IPS-20b (cell line): Measurements from ENCODE around the gene PFKFB3.
"Not testable (repeated sequence)": the region's sequence is repeated elsewhere in the genome, so short reads cannot be mapped to it uniquely, and the experiment has no call there.

Experiments
- H3K27ac ChIP-seq: one replicate; pipeline ENCODE4 v1.5.1; 2013; ENCODE audit warnings: low read length
- H3K27me3 ChIP-seq: 2 replicates; pipeline ENCODE4 v1.6.1; 2013; ENCODE audit warnings: mild to moderate bottlenecking, low read length, inconsistent platforms; ENCODE audit not compliant: insufficient read depth
- H3K36me3 ChIP-seq: 2 replicates; pipeline ENCODE4 v1.6.1; 2013; ENCODE audit warnings: low read depth, mild to moderate bottlenecking, inconsistent platforms, low read length, moderate library complexity; ENCODE audit not compliant: insufficient read depth
- H3K4me1 ChIP-seq: 2 replicates; pipeline ENCODE4 v1.6.1; 2013; ENCODE audit warnings: mild to moderate bottlenecking, control low read depth, inconsistent platforms, low read length, moderate library complexity; ENCODE audit not compliant: insufficient read depth
- H3K4me3 ChIP-seq: 2 replicates; pipeline ENCODE4 v1.5.1; 2013; ENCODE audit warnings: mild to moderate bottlenecking, low read length, inconsistent platforms
- H3K9ac ChIP-seq: 2 replicates; pipeline ENCODE4 v1.6.1; 2013; ENCODE audit warnings: low read depth, mild to moderate bottlenecking, inconsistent platforms, low read length, moderate library complexity
- H3K9me3 ChIP-seq: 2 replicates; pipeline ENCODE4 v1.6.1; 2013; ENCODE audit warnings: mild to moderate bottlenecking, low read depth, low read length, inconsistent platforms; ENCODE audit not compliant: insufficient read depth

Gene PFKFB3

GRCh38 chr10:6204341-6205191, 1.8 kb downstream of the PFKFB3 start:
- Histone ChIP-seq H3K9me3 (no peaks in the 10 kb centered on the region), H3K9ac (peak overlapping the region; percentile 72; the same call in 1 of the 2 replicates), H3K36me3 (no peaks in the 10 kb centered on the region), H3K4me1 (no peaks in the 10 kb centered on the region; the same call in 1 of the 2 replicates), H3K4me3 (peak overlapping the region; percentile 95), H3K27me3 (peaks cover 46% of the 10 kb centered on the region), H3K27ac (no peak overlapping the region)

DNA sequence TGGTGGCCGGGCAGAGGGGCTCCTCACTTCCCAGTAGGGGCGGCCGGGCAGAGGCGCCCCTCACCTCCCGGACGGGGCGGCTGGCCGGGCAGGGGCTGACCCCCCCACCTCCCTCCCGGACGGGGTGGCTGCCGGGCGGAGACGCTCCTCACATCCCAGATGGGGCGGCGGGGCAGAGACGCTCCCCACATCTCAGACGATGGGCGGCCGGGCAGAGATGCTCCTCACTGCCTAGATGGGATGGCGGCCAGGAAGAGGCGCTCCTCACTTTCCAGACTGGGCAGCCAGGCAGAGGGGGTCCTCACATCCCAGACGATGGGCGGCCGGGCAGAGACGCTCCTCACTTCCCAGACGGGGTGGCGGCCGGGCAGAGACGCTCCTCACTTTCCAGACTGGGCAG, 3.8 kb downstream of the PFKFB3 start:
- not testable (repeated sequence) for H3K27ac ChIP-seq, H3K9me3 ChIP-seq, H3K4me1 ChIP-seq

DNA sequence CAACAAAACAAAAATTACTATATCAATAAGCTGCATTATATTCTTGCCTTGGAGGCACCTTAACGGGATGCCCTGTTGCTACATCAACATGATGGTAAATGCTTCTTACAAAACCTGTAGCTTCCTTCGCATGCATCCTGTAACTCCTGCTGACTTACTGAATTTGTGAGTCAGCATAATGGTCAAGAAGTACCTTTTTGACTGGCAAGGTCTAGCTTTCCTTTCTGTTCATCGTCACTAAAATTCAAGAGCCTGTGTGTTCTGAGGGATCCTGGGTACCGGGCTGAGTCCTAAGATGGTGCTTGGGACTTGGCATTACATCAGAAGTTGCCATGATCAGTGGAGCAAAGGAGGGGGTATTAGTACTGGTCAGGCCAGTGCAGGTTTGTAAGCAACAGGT, 4.9 kb downstream of the PFKFB3 start:
- Histone ChIP-seq H3K9me3 (no peaks in the 10 kb centered on the region), H3K9ac (no peak overlapping the region), H3K4me3 (no peak overlapping the region), H3K36me3 (no peaks in the 10 kb centered on the region), H3K27ac (no peak overlapping the region), H3K27me3 (peaks cover 15% of the 10 kb centered on the region), H3K4me1 (peaks cover 9% of the 10 kb centered on the region; the same call in 1 of the 2 replicates)

More for the DNA sequence above, 3.8 kb downstream of the PFKFB3 start:
- H3K4me3 ChIP-seq, H3K9ac ChIP-seq, H3K36me3 ChIP-seq: not testable (repeated sequence)
- H3K27me3 ChIP-seq = peaks cover 26% of the 10 kb centered on the region

DNA sequence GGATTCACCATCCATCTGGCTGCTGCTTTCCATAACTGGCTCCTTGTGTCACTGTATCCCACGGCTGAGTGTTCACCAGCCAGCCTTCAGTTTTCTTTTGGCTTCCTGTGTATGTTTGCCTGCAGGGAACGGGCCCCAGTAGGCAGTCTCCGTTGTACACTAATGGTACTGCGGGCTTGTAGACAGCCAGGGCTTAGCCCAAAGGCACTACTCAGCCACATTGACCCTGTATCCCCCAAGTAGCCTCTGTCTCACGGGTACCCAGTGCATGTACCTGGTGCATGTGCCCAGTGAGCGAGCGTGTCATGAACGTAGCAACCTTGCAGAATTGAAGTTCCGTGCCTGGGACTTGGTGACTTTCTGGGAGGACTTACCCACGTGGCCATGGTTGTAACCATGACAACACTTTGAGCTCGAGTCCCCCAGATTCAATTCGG, 6.1 kb downstream of the PFKFB3 start:
- H3K36me3 ChIP-seq = peaks cover 9% of the 10 kb centered on the region
- no peaks in the 10 kb centered on the region for H3K9me3 ChIP-seq
- H3K27me3 ChIP-seq = peaks cover 12% of the 10 kb centered on the region
- H3K4me3 ChIP-seq = no peak overlapping the region
- H3K4me1 ChIP-seq = peaks cover 9% of the 10 kb centered on the region; the same call in 1 of the 2 replicates
- H3K9ac ChIP-seq = no peak overlapping the region
- no peak overlapping the region for H3K27ac ChIP-seq

GRCh38 chr10:6211341-6211670, 8.6 kb downstream of the PFKFB3 start:
- Histone ChIP-seq H3K4me3 (no peak overlapping the region), H3K27me3 (no peaks in the 10 kb centered on the region), H3K36me3 (peaks cover 33% of the 10 kb centered on the region), H3K9me3 (no peaks in the 10 kb centered on the region), H3K9ac (no peak overlapping the region; the same call in 1 of the 2 replicates), H3K4me1 (peaks cover 9% of the 10 kb centered on the region; the same call in 1 of the 2 replicates), H3K27ac (no peak overlapping the region)

DNA sequence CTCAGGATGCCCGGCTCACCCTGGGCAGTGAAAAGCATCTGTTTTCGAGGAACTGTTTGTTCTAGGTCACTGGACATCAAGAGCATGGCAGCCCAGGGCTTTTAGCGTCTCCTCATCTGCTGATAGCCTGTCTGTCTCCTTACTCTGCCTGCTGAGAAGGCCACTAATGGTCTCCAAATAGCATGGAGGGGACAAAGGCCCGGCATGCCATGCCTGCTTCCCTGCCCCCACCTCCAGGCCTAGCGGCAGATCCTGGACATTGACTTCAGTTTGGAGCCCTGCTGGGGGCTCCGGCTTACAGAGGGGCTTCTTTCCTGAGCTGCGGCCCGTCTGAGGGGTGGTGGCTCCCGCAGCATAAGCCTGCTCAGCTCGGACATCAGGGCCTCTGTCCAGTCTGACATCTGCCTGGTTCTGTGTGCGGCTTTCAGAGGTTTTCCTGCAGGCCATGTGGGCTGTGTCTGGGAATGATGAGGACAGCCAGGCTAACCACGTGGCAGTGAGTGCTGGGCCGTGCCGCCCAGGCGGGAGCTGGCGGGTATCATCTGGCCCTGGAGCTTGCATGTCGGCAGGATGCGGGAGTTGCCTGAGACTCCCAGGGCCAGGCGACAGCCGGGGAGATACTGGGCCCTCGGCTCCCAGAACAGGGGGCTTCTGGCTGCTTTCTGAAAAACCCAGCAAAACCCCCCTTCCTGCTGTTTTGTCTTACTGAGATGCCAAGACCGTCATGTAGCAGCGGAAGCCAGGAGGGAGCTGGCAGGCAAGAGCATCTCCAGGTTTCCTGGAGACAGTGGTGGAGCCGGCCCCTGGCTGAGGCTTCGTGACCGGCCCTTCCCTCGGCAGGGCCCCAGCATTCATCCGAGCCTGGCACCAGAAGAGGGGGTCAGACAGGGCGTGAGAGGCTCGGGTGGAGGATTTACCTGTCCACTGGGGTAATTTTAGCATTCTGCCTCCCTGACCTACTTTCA, 9.2 kb downstream of the PFKFB3 start:
- peaks cover 40% of the 10 kb centered on the region for H3K36me3 ChIP-seq
- no peak overlapping the region for H3K4me3 ChIP-seq
- peak overlapping the region; percentile 15; the same call in 1 of the 2 replicates for H3K9ac ChIP-seq
- H3K27me3 ChIP-seq = no peaks in the 10 kb centered on the region
- no peak overlapping the region for H3K27ac ChIP-seq
- peaks cover 9% of the 10 kb centered on the region; the same call in 1 of the 2 replicates for H3K4me1 ChIP-seq
- no peaks in the 10 kb centered on the region for H3K9me3 ChIP-seq

DNA sequence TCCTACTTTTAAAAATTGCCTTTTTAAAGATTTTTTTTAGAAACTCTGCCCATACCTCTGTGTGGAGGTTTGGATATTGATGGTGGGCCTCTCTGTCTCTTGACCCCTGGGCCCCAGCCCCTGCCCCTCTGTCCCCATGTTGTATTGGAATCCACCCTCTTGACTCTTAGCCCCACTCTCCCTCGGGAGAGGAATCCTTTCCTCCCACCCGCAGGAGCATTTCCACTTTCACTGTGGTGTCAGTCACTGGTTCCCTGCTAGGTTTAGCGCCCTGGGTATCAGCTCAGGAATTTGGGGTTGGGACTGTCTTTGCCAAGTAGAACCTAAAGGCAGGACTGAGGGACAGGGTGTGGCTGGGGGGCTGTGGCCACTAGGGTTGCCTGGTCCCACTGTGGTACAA, 10.1 kb downstream of the PFKFB3 start:
- Histone ChIP-seq H3K4me3 (no peak overlapping the region), H3K9me3 (no peaks in the 10 kb centered on the region), H3K9ac (no peak overlapping the region), H3K4me1 (peaks cover 9% of the 10 kb centered on the region; the same call in 1 of the 2 replicates), H3K36me3 (peaks cover 48% of the 10 kb centered on the region), H3K27me3 (no peaks in the 10 kb centered on the region), H3K27ac (no peak overlapping the region)

DNA sequence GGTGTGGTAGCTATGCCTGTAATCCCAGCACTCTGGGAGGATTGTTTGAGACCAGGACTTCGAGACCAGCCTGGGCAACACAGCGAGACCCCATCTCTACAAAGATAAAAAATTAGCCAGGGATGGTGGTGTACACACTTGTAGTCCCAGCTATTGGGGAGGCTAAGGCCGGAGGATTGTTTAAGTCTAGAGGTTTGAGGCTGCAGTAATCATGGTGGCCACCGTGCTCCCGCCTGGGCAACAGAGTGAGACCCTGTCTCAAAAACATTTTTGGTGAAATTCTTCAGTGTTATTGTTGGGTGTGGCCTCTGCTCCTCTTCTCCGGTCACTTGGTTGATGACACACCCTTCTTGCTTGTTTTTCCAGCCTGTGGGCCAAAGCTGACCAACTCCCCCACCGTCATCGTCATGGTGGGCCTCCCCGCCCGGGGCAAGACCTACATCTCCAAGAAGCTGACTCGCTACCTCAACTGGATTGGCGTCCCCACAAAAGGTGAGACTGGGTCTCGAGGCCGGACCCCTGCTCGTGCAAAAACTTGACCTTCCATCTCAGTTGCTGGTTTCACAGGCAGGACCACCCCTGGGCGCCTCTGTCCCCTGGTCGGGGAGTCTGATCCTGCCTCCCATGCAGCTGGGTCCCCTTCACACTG, 10.6 kb downstream of the PFKFB3 start:
- Histone ChIP-seq H3K27me3 (no peaks in the 10 kb centered on the region), H3K9ac (no peak overlapping the region), H3K9me3 (no peaks in the 10 kb centered on the region), H3K4me1 (peaks cover 9% of the 10 kb centered on the region; the same call in 1 of the 2 replicates), H3K36me3 (peaks cover 52% of the 10 kb centered on the region), H3K27ac (no peak overlapping the region), H3K4me3 (no peak overlapping the region)

GRCh38 chr10:6213908-6214307, 11.2 kb downstream of the PFKFB3 start:
- H3K36me3 ChIP-seq = peaks cover 56% of the 10 kb centered on the region
- H3K4me1 ChIP-seq = peaks cover 9% of the 10 kb centered on the region; the same call in 1 of the 2 replicates

DNA sequence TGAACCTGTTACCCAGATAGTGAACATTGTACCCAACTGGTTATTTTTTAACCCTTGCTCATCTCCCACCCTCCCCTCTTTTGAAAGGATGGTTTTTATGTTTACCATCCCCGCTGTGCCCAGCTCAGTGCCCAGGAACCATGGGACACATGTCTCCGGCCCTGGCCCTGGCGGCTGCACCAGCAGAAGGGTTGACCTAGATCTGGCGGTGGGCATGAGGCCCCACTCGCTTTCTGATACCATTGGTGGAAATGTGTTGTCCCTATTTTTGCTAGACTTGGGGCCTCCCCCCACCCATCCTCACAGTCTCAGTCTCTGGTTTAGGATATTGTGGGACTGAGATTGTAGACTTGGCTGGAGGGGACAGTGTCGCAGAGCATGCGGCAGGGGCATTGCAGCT, 11.9 kb downstream of the PFKFB3 start:
- no peaks in the 10 kb centered on the region for H3K9me3 ChIP-seq
- H3K36me3 ChIP-seq = peaks cover 63% of the 10 kb centered on the region
- no peak overlapping the region for H3K4me3 ChIP-seq
- no peak overlapping the region for H3K27ac ChIP-seq
- H3K9ac ChIP-seq = no peak overlapping the region
- no peaks in the 10 kb centered on the region for H3K27me3 ChIP-seq
- H3K4me1 ChIP-seq = peaks cover 9% of the 10 kb centered on the region; the same call in 1 of the 2 replicates

More at GRCh38 chr10:6213908-6214307, 11.2 kb downstream of the PFKFB3 start:
- Histone ChIP-seq H3K27me3 (no peaks in the 10 kb centered on the region), H3K4me3 (no peak overlapping the region), H3K9me3 (no peaks in the 10 kb centered on the region), H3K27ac (no peak overlapping the region), H3K9ac (no peak overlapping the region)

GRCh38 chr10:6215241-6215640, 12.5 kb downstream of the PFKFB3 start:
- peaks cover 69% of the 10 kb centered on the region for H3K36me3 ChIP-seq
- peaks cover 9% of the 10 kb centered on the region; the same call in 1 of the 2 replicates for H3K4me1 ChIP-seq
- H3K9ac ChIP-seq = no peak overlapping the region
- no peaks in the 10 kb centered on the region for H3K9me3 ChIP-seq
- no peaks in the 10 kb centered on the region for H3K27me3 ChIP-seq
- H3K4me3 ChIP-seq = no peak overlapping the region
- no peak overlapping the region for H3K27ac ChIP-seq
